HCT116 (cell line): ENCODE measurements around the gene ADM2.

Experiments used
- CEBPB ChIP-seq: IDR thresholded peaks from 2 replicates; pipeline ENCODE4 v1.6.1; 2012; ENCODE audit warnings: low read depth
- FOSL1 ChIP-seq: IDR thresholded peaks from 2 replicates; pipeline ENCODE4 v1.6.1; 2012; ENCODE audit warnings: low read depth
- TF ChIP-seq, protein P1 (sequence below), 3 experiments: fragments of 200-600 bp in 1 of 3; sonication (generic) in 1 of 3; IDR thresholded peaks in 2 of 3; conservative IDR thresholded peaks in 1 of 3; 2 replicates each; pipeline ENCODE4 v1.5.1; 2012 to 2017; ENCODE audit warnings: low read depth in 2 of 3, low read length in 2 of 3, antibody characterized with exemption in 1 of 3, borderline replicate concordance in 1 of 3, control low read depth in 1 of 3, mild to moderate bottlenecking in 1 of 3, mixed read lengths in 1 of 3, mixed run types in 1 of 3, moderate library complexity in 1 of 3; ENCODE audit not compliant: insufficient read depth in 1 of 3

DNA sequence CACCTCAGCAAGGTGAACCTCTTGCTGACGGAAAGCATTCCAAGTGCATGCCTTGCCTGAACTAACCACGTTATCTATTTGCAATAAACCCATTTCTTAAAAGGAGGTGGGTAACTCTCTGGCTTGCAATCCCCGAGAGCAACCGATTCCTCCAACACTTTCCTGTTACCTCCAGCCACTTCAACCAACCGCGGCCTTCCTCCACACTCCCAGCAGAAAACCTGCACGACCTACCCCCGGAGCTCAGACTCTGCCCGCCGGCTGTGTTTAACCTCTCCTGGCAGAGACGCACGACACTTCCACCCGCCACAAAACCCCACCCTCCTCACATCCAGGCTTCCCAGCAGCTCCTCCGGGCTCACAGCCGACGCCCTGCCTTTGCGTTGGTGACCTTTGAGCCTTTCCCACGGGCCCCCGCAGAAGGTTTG lies 43.3 kb downstream of the ADM2 start:
- TF ChIP-seq FOSL1 (no peak), CEBPB (no peak)
- TF ChIP-seq, protein P1, sequence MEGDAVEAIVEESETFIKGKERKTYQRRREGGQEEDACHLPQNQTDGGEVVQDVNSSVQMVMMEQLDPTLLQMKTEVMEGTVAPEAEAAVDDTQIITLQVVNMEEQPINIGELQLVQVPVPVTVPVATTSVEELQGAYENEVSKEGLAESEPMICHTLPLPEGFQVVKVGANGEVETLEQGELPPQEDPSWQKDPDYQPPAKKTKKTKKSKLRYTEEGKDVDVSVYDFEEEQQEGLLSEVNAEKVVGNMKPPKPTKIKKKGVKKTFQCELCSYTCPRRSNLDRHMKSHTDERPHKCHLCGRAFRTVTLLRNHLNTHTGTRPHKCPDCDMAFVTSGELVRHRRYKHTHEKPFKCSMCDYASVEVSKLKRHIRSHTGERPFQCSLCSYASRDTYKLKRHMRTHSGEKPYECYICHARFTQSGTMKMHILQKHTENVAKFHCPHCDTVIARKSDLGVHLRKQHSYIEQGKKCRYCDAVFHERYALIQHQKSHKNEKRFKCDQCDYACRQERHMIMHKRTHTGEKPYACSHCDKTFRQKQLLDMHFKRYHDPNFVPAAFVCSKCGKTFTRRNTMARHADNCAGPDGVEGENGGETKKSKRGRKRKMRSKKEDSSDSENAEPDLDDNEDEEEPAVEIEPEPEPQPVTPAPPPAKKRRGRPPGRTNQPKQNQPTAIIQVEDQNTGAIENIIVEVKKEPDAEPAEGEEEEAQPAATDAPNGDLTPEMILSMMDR (IDR thresholded peaks at IDR 0.05 in 2 of 3, conservative IDR thresholded peaks at IDR 0.05 in 1 of 3; ENCODE audit: borderline replicate concordance in 1 of 3, insufficient read depth in 1 of 3, low read depth in 2 of 3, low read length in 2 of 3), result no peak
